HEK293 (cell line): ENCODE data around the gene P2RX6.

Source experiments
- CTCF ChIA-PET: fragments of 350-600 bp; formaldehyde crosslinking; extraction: SDS; loops from one replicate; lab custom pipeline; 2021; ENCODE audit warnings: antibody characterized with exemption; lab: Yijun Ruan, JAX
- POLR2A ChIA-PET: fragments of 300-600 bp; formaldehyde crosslinking; extraction: SDS; loops from one replicate; lab custom pipeline; 2020; ENCODE audit warnings: antibody characterized with exemption, inconsistent platforms; lab: Yijun Ruan, JAX
- H3K27ac ChIP-seq: fragments of 200-500 bp; sonication (Bioruptor generic); 2 replicates; pipeline ENCODE4 v1.5.1; 2014; ENCODE audit warnings: low read depth, low read length, control low read depth, inconsistent platforms; ENCODE audit errors: extremely low read depth
- H3K36me3 ChIP-seq, 2 experiments: fragments of 200-500 bp in 1 of 2; sonication (Bioruptor generic) in 1 of 2; 1 replicate in 1 of 2; 2 replicates in 1 of 2; pipeline ENCODE4 v1.5.1; 2014 to 2017; ENCODE audit warnings: inconsistent platforms in 2 of 2, low read length in 2 of 2; ENCODE audit not compliant: control insufficient read depth in 2 of 2, insufficient read depth in 1 of 2
- H3K4me1 ChIP-seq: fragments of 200-500 bp; sonication (Bioruptor generic); 2 replicates; pipeline ENCODE4 v1.5.1; 2014; ENCODE audit warnings: mild to moderate bottlenecking, low read length, inconsistent platforms; ENCODE audit not compliant: control insufficient read depth, insufficient read depth
- H3K4me3 ChIP-seq: 2 replicates; pipeline ENCODE4 v1.5.1; 2011; ENCODE audit warnings: low read depth, mild to moderate bottlenecking, control low read depth, low read length, moderate library complexity
- H3K9me3 ChIP-seq: fragments of 200-500 bp; sonication (Bioruptor generic); 2 replicates; pipeline ENCODE4 v1.5.1; 2014; ENCODE audit warnings: low read depth, low read length, inconsistent platforms; ENCODE audit not compliant: control insufficient read depth, insufficient read depth
- BCL11A ChIP-seq: fragments of 450-650 bp; formaldehyde crosslinking; IDR thresholded peaks from 2 replicates; pipeline ENCODE4 v1.5.1; 2016; ENCODE audit warnings: low read depth, missing biosample characterization, missing genetic modification characterization
- EGR2 ChIP-seq: fragments of 450-650 bp; formaldehyde crosslinking; IDR thresholded peaks from 2 replicates; pipeline ENCODE4 v1.5.1; 2016; ENCODE audit warnings: low read depth, missing biosample characterization, missing genetic modification characterization
- GLIS1 ChIP-seq: fragments of 450-650 bp; formaldehyde crosslinking; IDR thresholded peaks from 2 replicates; pipeline ENCODE4 v1.5.1; 2016; ENCODE audit warnings: missing biosample characterization, missing genetic modification characterization
- IKZF3 ChIP-seq: fragments of 450-650 bp; IDR thresholded peaks from 2 replicates; pipeline ENCODE4 v1.5.0; 2018; ENCODE audit warnings: missing biosample characterization, mild to moderate bottlenecking, missing genetic modification characterization, moderate library complexity
- KLF1 ChIP-seq: fragments of 450-650 bp; formaldehyde crosslinking; IDR thresholded peaks from 2 replicates; pipeline ENCODE4 v1.5.1; 2016; ENCODE audit warnings: missing biosample characterization, missing genetic modification characterization
- MZF1 ChIP-seq: fragments of 450-650 bp; formaldehyde crosslinking; IDR thresholded peaks from 2 replicates; pipeline ENCODE4 v1.5.1; 2017; ENCODE audit warnings: missing biosample characterization, missing genetic modification characterization, borderline replicate concordance
- OVOL3 ChIP-seq: fragments of 450-650 bp; formaldehyde crosslinking; IDR thresholded peaks from 2 replicates; pipeline ENCODE4 v1.5.1; 2016; ENCODE audit warnings: missing biosample characterization, missing genetic modification characterization
- PRDM10 ChIP-seq: fragments of 450-650 bp; formaldehyde crosslinking; IDR thresholded peaks from 2 replicates; pipeline ENCODE4 v1.5.1; 2016; ENCODE audit warnings: missing biosample characterization, missing genetic modification characterization
- PRDM6 ChIP-seq: fragments of 450-650 bp; formaldehyde crosslinking; IDR thresholded peaks from 2 replicates; pipeline ENCODE4 v1.5.1; 2017; ENCODE audit warnings: missing biosample characterization, missing genetic modification characterization
- ZBTB48 ChIP-seq: fragments of 450-650 bp; formaldehyde crosslinking; IDR thresholded peaks from 2 replicates; pipeline ENCODE4 v1.5.1; 2016; ENCODE audit warnings: missing biosample characterization, missing genetic modification characterization
- ZEB2 ChIP-seq: fragments of 450-650 bp; formaldehyde crosslinking; IDR thresholded peaks from 2 replicates; pipeline ENCODE4 v1.5.1; 2016; ENCODE audit warnings: missing biosample characterization, missing genetic modification characterization
- ZFHX2 ChIP-seq: fragments of 450-650 bp; formaldehyde crosslinking; conservative IDR thresholded peaks from 2 replicates; pipeline ENCODE4 v1.5.1; 2016; ENCODE audit warnings: missing biosample characterization, missing genetic modification characterization
- ZNF202 ChIP-seq: fragments of 450-650 bp; formaldehyde crosslinking; IDR thresholded peaks from 2 replicates; pipeline ENCODE4 v1.5.1; 2016; ENCODE audit warnings: missing biosample characterization, missing genetic modification characterization, borderline replicate concordance
- ZNF211 ChIP-seq: fragments of 450-650 bp; formaldehyde crosslinking; IDR thresholded peaks from 2 replicates; pipeline ENCODE4 v1.5.1; 2016; ENCODE audit warnings: low read depth, missing biosample characterization, missing genetic modification characterization
- ZNF266 ChIP-seq: fragments of 450-650 bp; formaldehyde crosslinking; IDR thresholded peaks from 2 replicates; pipeline ENCODE4 v1.5.1; 2016; ENCODE audit warnings: missing biosample characterization, missing genetic modification characterization, low read depth
- ZNF398 ChIP-seq: fragments of 450-650 bp; formaldehyde crosslinking; IDR thresholded peaks from 2 replicates; pipeline ENCODE4 v1.5.1; 2017; ENCODE audit warnings: missing biosample characterization, missing genetic modification characterization
- ZNF530 ChIP-seq: fragments of 450-650 bp; formaldehyde crosslinking; IDR thresholded peaks from 2 replicates; pipeline ENCODE4 v1.5.1; 2016; ENCODE audit warnings: low read depth, missing biosample characterization, missing genetic modification characterization
- ZNF555 ChIP-seq: fragments of 450-650 bp; formaldehyde crosslinking; conservative IDR thresholded peaks from 2 replicates; pipeline ENCODE4 v1.5.1; 2017; ENCODE audit warnings: missing biosample characterization, mild to moderate bottlenecking, missing genetic modification characterization, inconsistent platforms
- ZNF670 ChIP-seq: fragments of 450-650 bp; formaldehyde crosslinking; IDR thresholded peaks from 2 replicates; pipeline ENCODE4 v1.5.1; 2016; ENCODE audit warnings: missing biosample characterization, missing genetic modification characterization, low read depth
- ZNF792 ChIP-seq: fragments of 450-650 bp; formaldehyde crosslinking; IDR thresholded peaks from 2 replicates; pipeline ENCODE4 v1.5.1; 2016; ENCODE audit warnings: missing biosample characterization, missing genetic modification characterization

Gene P2RX6

GRCh38 chr22:21026783-21027692 is 12.1 kb downstream of the P2RX6 start:
- ChIA-PET POLR2A (interaction anchor here (1.1 kb wide), 1 partner anchor 45 kb away, joined by 3 read pairs; the partner anchor contains the start of gene LZTR1), CTCF (interaction anchor here (0.6 to 1.7 kb wide), 4 partner anchors 76 to 148 kb away, joined by 3 to 4 read pairs (median 4); no protein-coding TSS in a partner anchor)
- peak; percentile 88 for TF ChIP-seq KLF1 (tag by site-specific recombination)
- TF ChIP-seq EGR2 (tag by site-specific recombination), result peak; percentile 86
- peak; percentile 85 for TF ChIP-seq ZFHX2
- TF ChIP-seq GLIS1, result peak; percentile 66
- TF ChIP-seq ZNF792 (tag by site-specific recombination), result no peak
- no peak for TF ChIP-seq ZNF202 (tag by site-specific recombination)
- no peak for TF ChIP-seq ZNF211 (tag by site-specific recombination)
- Histone ChIP-seq H3K9me3 (no peaks in the 10 kb centered on the region), H3K36me3 (no peaks in the 10 kb centered on the region), H3K4me1 (no peaks in the 10 kb centered on the region), H3K4me3 (no peak overlapping the region), H3K27ac (no peak overlapping the region)

- TF ChIP-seq ZEB2 (no peak), BCL11A (tag by site-specific recombination) (no peak), ZBTB48 (no peak), ZNF398 (tag by site-specific recombination) (no peak), ZNF211 (tag by site-specific recombination) (no peak), ZNF670 (tag by site-specific recombination) (no peak), PRDM6 (tag by site-specific recombination) (no peak)
- POLR2A ChIA-PET, result no interaction called here
- CTCF ChIA-PET, result interaction anchor here (1.2 kb wide), 1 partner anchor 8 kb away, joined by 3 read pairs; no protein-coding TSS in a partner anchor
- H3K4me3 ChIP-seq, result no peak overlapping the region
- no peaks in the 10 kb centered on the region for H3K9me3 ChIP-seq
- no peaks in the 10 kb centered on the region for H3K4me1 ChIP-seq
- H3K27ac ChIP-seq, result no peak overlapping the region
- H3K36me3 ChIP-seq, result no peaks in the 10 kb centered on the region
These were observed 13.6 kb downstream of the P2RX6 start for GRCh38 chr22:21028277-21029251.

GRCh38 chr22:21029486-21030025 is 14.6 kb downstream of the P2RX6 start:
- no peaks in the 10 kb centered on the region for H3K4me1 ChIP-seq
- ChIA-PET POLR2A (interaction anchor here (1.3 kb wide), 1 partner anchor 28 kb away, joined by 3 read pairs; the partner anchor contains the start of gene THAP7), CTCF (interaction anchor here (1.2 kb wide), 1 partner anchor 9 kb away, joined by 3 read pairs; no protein-coding TSS in a partner anchor)
- H3K9me3 ChIP-seq, result no peaks in the 10 kb centered on the region
- 0 out of 2 replicates have a peak, but pooled peaks have one; percentile 34 for TF ChIP-seq EGR2 (tag by site-specific recombination)
- no peak for TF ChIP-seq PRDM10 (tag by site-specific recombination)
- TF ChIP-seq OVOL3, result no peak
- no peak for TF ChIP-seq ZNF266
- no peak for TF ChIP-seq IKZF3 (tag by site-specific recombination)
- no peak for TF ChIP-seq MZF1 (tag by site-specific recombination)
- no peak for TF ChIP-seq ZNF530
- TF ChIP-seq ZNF555 (tag by site-specific recombination), result no peak
- no peak overlapping the region for H3K4me3 ChIP-seq
- no peak overlapping the region for H3K27ac ChIP-seq
- no peaks in the 10 kb centered on the region for H3K36me3 ChIP-seq
